CD1c-positive myeloid dendritic cell (primary cell): ENCODE data around the gene OR2B2.
A peak's percentile ranks its signal among the peaks of the same experiment; 100 is the strongest.

Experiments used
- DNase-seq: peaks from one replicate; pipeline ENCODE4 v3.0.0-alpha.2; 2016; ENCODE audit errors: extremely low spot score

OR2B2 gene

DNA sequence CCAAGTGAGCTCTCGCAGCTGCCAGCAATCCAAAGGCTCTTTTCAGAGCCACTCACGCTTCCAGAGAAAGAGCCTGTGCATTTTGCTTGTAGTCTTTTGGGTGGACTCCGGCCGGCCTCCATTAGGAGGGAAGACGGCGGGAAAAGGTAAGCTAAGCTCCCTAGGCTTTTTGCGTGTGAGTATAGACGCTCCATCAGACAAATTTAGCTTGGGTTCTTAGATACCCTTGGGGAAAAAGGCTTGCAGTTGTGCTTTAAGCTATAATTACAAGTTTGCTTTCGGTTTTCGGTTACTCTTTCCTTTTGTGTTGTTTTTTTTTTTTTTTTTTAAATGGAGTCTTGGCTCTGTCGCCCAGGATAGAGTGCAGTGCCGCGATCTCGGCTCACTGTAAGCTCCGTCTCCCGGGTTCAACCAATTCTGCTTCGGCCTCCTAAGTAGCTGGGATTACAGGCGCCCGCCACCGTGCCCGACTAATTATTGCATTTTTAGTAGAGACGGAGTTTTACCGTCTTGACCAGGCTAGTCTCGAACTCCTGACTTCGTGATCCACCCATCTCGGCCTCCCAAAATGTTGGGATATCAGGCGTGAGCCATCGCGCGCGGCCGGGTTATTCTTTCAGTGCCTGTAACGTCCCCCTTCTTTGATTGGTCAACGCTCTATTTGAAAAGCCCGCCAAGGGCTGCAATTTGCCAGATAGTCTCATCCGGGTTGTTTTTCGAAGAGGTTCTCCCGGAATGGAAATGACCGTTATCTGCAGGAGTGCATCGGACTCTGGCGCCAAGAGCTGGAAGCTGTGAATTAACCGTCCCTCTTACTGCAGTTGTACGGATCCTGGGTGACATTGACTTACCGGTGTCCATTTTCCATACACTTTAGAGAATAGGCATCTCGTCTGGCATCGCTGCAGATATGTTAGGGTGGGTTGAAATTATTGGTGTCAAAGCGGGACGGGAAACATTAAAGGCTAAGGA is 18.1 kb downstream of the OR2B2 start:
- DNase-seq: peak; percentile 95

DNA sequence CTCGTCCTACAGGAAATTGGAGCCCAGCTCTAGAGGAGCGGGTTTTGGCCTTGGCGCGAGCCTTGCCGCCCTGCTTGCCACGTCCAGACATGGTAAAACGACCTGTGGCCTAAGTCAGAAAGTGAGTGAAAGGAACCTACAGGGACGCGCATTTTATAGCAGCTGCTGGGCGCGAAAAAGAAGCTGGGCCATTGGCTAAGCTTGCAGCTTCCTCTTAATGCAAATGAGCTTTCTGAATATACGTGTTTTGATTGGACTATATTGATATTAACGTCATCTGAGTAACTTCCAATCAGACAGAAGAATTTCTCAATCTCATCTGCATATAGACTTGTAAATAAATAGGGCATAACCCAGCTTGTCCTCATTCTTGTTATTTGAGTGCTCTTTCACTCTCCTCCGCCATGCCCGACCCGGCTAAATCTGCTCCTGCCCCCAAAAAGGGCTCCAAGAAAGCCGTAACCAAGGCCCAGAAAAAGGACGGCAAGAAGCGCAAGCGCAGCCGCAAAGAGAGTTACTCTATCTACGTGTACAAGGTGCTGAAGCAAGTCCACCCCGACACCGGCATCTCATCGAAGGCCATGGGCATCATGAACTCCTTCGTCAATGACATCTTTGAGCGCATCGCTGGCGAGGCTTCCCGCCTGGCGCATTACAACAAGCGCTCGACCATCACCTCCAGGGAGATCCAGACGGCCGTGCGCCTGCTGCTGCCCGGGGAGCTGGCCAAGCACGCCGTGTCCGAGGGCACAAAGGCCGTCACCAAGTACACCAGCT is 18.9 kb downstream of the OR2B2 start:
- peak; percentile 97 for DNase-seq

DNA sequence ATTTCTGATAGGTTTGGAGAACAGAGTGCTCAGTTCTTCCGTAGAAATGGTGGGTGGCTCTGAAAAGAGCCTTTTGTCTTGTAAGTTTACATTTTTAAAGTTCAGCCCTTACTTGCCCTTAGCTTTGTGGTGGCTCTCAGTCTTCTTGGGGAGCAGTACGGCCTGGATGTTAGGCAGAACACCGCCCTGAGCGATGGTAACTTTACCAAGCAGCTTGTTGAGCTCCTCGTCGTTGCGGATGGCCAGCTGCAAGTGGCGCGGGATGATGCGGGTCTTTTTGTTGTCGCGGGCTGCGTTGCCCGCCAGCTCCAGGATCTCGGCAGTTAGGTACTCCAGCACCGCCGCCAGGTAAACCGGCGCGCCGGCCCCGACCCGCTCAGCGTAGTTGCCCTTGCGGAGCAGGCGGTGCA is 19.5 kb downstream of the OR2B2 start:
- DNase-seq: no peak

DNA sequence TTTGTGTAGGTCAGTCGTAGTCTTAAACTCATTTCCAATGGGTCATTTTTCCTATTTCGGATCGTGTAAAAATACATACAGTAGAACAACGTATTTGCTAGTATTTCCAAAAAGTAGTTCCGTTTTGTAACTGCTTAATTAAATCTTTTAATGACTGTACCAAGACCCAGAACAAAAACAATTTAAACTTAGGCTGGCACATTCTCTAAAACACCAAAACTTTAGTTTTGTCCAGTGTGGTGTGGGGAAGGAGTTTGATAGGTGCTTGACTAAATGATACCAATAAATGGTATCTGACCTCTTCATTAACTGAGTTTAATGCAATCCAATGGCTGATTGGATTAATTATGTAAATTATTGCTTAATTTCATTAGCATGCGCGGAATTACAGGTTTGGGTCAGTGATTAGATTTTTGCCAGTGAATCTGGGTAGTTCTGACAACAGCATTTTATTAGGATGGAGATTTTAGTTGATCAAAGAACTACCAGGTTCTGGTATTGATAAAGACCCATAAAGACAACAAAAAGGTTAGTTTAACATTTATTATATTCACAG is 20.8 kb downstream of the OR2B2 start:
- no peak for DNase-seq

DNA sequence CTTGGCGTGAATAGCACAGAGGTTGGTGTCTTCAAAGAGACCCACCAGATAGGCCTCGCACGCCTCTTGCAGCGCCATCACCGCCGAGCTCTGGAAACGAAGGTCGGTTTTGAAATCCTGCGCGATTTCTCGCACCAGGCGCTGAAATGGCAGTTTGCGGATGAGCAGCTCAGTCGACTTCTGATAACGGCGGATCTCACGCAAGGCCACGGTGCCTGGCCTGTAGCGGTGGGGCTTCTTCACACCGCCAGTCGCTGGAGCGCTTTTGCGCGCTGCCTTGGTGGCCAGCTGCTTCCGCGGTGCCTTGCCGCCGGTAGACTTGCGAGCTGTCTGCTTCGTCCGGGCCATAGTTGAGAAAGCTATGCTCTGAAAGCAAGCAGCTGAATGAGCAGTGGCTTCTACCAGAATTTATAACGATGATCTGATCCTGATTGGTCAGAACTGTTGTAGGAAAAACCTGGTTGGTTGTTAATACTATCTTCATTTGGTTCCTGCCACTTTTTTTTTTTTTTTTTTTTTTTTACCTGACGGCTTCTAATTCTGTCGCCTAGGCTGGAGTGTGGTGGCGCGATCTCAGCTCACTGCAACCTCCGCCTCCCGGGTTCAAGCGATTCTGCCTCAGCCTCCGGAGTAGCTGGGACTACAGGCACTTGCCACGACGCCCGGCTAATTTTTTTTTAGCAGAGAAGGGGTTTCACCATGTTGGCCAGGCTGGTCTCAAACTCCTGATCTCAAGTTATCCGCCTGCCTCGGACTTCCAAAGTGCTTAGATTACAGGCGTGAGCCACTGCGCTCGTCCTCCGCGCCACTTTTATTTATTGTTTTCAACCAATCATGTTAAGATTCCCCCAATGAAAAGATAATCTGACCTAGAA is 21.5 kb downstream of the OR2B2 start:
- peak; percentile 74 for DNase-seq

DNA sequence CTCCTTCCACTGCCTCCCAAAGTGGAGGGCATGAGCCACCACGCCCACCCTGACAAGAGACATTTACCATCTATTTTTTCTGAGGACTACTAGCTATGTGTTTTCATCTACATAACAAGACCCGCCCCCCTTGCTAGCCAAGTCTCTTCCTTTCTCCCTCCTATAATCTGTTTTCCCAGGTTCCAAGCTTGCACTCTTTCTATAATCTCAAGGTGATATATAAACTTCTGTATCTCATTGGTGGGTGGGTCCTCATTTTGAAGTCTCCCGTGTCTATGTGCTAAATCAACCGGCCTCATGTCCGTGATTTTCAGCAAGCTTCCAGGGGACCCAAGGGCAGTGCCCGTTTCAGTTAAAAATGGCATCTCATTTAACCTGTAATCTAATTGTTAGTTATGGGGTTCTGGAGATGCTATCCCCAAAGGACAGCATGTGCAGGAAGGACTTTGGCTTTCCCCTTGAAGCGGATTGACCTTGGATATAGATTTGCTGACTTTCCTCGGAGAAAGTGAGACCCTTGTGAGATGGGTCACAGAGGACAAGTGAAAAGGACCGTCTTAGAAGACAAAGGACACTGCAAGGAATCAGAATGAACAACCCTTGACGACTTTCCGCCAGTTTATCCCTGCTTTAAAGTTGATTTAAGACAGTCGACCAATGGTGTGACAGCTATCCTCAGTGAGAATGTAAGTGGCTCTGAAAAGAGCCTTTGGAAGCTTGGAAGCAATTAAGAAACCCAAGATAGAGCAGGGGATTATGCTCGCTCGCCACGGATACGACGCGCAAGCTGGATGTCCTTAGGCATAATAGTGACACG is 22.4 kb downstream of the OR2B2 start:
- DNase-seq: no peak

DNA sequence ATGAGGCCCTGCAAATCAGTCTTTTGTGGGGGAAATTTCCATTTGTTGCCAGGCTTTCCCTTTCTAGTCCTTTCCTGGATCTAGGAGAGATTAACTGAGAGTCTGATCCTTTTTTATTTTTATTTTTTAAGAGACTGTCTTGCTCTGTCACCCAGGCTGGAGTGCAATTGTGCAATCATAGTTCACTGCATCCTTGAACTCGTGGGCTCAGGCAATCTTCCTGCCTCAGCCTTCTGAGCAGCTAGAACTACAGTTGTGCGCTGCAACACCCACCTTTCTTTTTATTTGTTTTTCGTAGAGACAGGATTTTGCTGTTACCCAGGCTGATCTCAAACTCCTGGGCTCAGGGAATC is 22.9 kb downstream of the OR2B2 start:
- no peak for DNase-seq

DNA sequence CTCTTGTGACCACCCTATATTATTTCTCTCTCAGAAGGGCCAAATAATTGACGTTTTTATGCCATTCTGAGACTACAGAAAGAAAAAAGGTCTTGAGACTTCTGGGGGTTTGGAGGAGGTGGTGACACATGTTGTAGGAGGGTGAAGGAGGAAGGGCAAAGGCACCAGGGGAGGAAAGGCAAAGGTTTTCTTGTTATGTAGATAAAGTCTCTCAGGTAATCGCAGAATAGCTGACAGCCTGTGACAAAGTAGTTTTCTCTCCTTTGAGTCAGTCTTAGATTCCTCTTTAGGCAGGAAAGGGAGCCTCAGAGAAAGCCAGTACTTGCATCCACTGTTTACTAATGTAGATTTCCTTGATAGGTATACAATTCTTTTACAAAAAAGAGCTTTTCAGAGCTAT is 23.6 kb downstream of the OR2B2 start:
- DNase-seq: no peak

DNA sequence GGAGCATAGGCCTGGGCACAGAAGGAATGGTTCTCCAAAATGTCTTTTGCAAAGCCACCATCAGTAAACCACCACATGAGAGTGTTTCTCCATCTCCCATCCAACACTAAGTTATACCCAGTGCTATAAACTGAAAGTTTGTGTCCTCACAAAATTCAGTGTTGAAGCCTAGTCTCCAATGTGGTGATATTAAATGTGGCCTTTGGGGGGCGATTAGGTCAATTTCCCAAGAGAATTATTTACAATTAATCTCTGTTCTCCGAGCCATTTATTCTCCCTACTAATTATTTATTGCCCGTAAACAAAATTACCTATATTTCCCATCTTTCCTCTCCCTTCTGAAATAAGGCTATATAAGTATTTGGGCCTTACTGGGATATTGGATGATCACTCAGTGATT is 26.1 kb downstream of the OR2B2 start:
- DNase-seq: no peak

DNA sequence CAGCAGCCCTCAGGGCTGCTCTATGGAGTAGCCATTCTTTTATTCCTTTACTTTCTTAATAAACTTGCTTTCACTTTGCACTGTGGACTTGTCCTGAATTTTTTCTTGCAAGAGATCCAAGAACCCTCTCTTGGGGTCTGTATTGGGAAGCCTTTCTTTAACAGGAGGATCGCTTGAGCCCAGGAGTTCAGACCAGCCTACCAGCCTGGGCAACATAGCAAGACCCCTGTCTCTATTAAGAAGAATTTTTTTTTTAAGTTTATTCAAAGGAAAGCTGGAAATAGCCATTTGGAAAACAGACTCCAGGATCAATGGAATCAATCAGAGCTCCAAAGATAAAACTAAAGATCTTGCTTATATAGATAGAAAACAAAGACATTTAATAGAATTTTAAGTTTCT is 29.1 kb downstream of the OR2B2 start:
- no peak for DNase-seq

DNA sequence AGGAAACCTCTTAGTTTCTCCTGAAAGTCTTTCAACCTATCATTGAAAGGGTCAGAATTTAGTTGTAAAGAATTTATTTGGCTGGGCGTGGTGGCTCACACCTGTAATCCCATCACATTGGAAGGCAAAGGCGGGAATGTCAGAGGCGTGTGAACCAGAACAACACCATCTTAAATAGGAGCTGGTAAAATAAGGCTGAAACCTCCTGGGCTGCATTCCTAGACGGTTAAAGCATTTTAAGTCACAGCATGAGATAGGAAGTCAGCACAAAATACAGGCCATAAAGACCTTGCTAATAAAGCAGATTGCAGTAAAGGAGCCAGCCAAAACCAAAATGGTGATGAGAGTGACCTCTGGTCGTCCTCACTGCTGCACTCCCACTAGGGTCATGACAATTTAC is 29.6 kb downstream of the OR2B2 start:
- DNase-seq: no peak

DNA sequence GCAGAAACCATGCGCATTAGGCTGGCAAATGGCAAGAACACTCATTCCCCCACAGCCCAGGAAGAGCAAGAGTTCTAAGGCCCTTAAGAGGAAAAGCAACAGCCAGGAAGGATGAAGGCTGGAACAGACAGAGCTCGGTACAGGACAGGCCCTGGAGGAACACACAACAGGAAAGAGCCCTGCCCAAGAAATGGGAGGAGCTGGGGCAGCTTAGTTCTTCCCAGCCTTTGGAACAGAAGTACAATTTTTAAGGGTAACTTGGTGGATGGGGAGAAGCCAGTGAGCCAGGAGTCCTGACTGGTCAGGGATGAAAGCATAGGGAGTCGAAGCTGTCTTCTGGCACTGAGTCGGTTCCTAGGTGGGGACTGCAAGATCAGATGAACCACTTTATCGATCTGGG is 32.4 kb downstream of the OR2B2 start:
- DNase-seq: no peak

DNA sequence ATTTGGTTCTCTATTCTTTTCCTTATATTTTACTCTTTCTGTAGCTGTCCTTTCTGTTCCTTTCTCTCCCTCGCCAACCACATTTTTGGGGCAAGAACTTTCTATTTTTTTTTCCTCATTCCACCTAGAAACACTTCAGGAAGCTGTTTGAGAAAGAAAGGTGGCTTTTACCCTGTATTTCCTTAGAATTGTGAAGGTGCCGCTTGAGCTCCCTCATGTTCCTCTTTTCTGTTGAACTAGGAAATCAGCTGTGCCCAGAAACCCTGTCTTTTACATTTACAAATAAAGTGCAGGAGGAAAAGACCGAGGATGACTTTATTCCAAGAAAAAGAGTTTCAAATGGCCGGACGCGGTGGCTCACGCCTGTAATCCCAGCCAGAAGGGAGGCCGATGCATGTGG is 38.2 kb downstream of the OR2B2 start:
- DNase-seq: peak; percentile 26

DNA sequence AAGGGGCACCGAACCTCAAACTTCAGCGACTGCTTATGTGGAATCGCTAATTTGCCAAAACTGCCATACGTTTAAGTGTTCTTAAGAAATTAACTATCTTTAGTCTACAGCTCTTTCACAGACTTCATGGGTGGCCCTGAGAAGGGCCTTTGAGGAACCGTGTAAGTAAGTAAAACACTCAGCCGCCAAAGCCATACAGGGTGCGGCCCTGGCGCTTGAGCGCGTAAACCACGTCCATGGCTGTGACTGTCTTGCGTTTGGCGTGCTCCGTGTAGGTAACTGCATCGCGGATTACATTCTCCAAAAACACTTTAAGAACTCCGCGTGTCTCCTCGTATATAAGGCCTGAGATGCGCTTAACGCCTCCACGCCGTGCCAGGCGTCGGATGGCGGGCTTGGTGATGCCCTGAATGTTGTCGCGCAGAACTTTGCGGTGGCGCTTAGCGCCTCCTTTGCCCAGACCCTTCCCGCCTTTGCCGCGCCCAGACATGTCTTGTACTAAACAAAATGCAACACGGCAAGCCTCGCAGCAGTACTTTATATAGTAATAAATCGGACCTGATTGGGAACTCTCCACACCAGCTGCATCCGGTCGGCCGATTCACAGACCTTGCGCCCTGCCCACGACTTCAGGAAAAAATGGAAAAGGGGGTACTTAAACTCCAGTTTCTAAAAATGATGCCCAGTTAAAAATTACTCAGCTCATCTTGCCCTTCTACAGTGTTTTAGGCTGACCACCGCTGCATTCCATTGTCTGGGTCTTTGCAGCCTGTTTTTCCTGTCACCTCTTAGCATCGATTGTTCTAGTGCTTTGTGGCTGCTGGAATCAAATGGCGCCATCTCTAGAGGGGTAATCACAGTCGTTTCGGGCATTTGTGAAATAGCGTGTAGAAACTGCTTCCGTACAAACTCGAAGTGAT is 38.9 kb downstream of the OR2B2 start:
- peak; percentile 52 for DNase-seq

DNA sequence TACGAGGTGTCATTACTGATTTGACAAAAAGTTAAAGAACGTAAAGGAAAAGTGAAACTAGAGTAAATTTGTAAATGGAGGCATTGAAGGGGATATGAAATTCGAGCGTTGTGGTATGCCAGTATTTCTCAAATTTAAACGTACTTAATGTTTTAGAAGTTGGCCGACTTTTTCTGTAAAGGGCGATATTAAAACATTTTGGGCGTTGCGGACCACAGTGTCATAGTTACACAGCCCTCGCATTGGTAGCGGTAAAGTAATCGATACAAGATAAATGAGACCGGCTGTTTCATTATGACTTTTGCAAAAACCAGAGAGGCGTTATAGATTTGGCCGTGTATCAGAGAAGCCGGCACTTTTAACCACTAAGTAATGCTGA is 39.6 kb downstream of the OR2B2 start:
- no peak for DNase-seq

DNA sequence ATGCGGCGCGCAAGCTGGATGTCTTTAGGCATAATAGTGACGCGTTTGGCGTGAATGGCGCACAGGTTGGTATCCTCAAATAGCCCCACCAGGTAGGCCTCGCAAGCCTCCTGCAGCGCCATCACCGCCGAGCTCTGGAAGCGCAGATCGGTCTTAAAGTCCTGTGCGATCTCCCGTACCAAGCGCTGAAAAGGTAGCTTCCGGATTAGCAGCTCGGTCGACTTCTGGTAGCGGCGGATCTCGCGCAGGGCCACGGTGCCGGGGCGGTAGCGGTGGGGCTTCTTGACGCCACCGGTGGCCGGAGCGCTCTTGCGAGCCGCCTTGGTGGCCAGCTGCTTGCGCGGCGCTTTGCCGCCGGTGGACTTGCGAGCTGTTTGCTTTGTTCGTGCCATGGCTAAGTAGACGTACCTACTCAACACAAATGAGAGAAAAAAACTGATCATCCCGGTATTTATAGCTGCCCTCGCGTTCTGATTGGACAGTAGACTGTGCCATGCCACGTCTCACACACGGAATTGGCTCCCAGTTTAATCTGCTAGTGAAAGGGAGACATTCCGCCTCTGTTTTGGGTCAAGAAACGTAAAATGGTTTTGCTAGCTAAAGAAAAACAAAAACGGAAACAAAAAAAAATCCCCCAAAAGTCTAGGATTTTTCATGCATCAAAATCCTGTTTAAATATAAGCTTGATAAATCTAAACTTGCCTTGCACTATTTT is 40.1 kb downstream of the OR2B2 start:
- peak; percentile 97 for DNase-seq

DNA sequence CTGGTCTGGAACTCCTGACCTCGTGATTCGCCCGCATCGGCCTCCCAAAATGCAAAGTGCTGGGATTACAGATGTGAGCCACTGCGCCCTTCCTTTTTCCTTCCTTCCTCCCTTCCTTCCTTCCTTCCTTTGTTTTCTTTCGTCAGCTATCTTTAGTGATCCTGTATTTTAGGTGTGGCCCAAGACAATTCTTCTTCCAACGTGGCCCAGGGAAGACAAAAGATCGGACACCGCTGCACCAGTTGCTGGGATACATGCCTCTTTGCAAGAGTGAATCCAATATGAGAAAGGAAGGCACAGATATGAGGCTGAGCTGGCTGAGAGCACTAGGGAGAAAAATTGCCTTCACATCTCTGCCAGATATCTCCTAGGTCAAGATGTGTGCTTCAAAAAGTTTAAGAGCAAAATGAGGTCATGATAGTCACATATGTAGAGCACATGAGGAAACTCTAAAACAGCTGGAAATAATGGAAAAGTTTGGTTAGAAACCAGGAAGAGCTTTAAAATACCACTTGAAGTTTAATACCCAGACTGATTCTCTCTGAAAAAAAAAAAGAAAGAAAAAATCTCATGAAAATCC is 41.8 kb downstream of the OR2B2 start:
- no peak for DNase-seq

DNA sequence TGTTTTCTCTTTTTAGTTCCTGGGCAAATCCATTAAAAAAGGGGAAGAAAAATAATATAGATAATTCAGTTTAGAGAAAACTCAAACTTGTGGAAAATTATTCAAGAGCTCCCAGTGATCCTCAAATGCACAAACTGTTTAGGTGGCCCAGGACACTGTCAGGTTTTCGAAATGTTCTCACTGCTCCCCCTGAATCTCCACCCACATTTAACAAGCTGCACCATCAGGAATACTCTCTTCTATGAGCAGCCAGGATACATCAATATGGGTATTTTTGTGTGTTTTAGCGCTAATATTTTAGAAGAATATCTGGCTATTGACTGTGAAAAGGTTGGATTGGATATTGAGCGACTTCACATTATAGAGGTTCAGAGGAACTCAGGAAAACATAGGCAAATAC is 43.9 kb downstream of the OR2B2 start:
- DNase-seq: no peak

DNA sequence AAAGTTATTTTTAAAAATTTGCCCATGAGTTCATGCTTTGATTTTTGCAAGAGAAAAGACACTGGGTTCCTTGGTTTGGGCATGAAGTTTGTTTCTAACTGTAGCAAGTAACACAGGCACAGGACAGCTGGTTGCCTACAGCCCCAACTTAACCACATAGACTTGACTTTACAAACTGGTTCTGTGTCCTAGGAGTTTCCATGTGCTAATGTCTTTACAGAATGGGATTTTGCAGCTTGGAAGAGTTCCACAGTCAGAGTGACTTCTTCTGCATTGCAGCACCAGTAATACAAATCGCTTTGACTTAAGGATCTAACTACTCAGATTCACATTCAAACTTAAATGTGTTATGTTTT is 44.3 kb downstream of the OR2B2 start:
- DNase-seq: no peak
